HG03060 (cell line): Measurements from ENCODE around the gene SRSF4.

ENCODE experiments used
- ATAC-seq: cut with Tn5 transposase; IDR thresholded peaks from one replicate; pipeline ENCODE4 v1.9.1; 2021; ENCODE audit warnings: low read depth, moderate number of reproducible peaks; ENCODE audit not compliant: unreplicated experiment

Gene SRSF4

GRCh38 chr1:29100487-29100886 lies 81.2 kb downstream of the SRSF4 start:
- ATAC-seq = no peak

GRCh38 chr1:29099286-29099685 lies 82.4 kb downstream of the SRSF4 start:
- no peak for ATAC-seq
